Stimulated activated CD4-positive, alpha-beta T cell treated with anti-CD3 and anti-CD28 coated beads, Interleukin-12 subunit alpha, Interleukin-12 subunit beta, amount 100 ng/mL, for 48 hours (primary cell): ENCODE results near the gene SH2B2.

Experiments used
- DNase-seq, 3 donors: peaks; one replicate each; pipeline ENCODE4 v3.0.0-alpha.2; 2020; ENCODE audit warnings: low read depth in 2 of 3, low spot score in 1 of 3

The SH2B2 gene

GRCh38 chr7:102286237-102287110, at the start of gene SH2B2:
TSS of gene SH2B2 (plus strand) at chr7:102286868. CDS start at chr7:102300551, 13,683 bp downstream.
- DNase-seq, result no peak

- DNase-seq, result no peak
Observed at GRCh38 chr7:102239206-102239820, 47.4 kb upstream of the SH2B2 start.

GRCh38 chr7:102241431-102241830, 45.2 kb upstream of the SH2B2 start:
- DNase-seq, result no peak

- DNase-seq, result no peak
Observed at GRCh38 chr7:102244601-102245000, 42.1 kb upstream of the SH2B2 start.

- DNase-seq, result no peak
Observed at GRCh38 chr7:102248081-102248455, 38.6 kb upstream of the SH2B2 start.

- no peak for DNase-seq
Observed at GRCh38 chr7:102248456-102249395, 37.9 kb upstream of the SH2B2 start.

GRCh38 chr7:102251531-102252365, 34.9 kb upstream of the SH2B2 start:
- no peak for DNase-seq

DNA sequence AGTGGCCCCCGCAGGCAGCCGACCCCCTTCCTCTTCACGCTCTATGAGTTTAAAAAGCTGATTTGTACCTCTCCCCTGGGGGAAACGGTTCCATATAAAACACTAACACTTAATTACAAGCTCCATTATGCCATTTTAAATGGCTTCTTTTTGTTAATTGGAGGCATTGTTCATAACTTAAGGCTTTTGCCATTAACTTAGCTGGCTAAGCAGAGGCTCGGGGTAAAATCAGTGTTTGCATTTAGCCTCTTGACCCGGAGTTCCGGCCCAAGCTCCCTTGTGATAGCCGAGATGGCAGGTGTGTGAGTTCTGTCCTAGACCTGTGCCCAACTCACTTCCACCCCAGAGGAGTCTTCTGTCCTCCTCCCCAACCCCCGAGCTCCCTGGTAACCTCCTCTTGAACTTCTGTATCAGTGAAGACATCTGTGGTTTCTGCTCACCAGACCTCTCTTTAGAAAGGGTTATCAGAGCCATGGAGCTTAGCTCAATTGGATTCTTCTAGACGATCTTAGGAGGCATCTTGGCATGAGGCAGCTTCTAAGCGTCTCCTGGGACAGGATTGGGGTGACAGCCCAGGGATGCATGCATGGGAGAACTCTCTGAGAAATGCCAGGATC, 34.2 kb upstream of the SH2B2 start:
- DNase-seq, result no peak

- DNase-seq, result no peak
Observed at GRCh38 chr7:102253066-102253972, 33.3 kb upstream of the SH2B2 start.

DNA sequence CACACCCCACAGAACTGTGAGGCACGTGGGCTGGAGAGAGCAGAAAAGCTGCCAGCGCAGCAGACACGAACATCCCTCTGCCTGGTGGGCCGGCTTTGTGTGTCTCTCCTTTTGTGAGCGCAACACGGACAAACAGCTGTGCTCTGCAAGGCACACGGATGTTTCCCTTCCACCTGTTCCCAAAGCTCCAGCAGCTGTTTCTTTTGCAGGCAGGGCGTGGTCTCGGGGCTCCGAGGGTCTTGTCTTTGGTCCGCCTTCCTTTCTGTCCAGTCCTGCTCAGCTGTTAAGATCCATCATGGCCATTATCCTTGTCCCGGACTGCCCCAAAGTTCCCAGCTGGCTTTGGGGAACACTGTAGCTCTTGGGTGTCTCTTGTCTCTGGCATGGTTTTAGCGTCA, 32.7 kb upstream of the SH2B2 start:
- no peak for DNase-seq

- no peak for DNase-seq
Observed at GRCh38 chr7:102254521-102254920, 32.1 kb upstream of the SH2B2 start.

GRCh38 chr7:102255501-102255900, 31.2 kb upstream of the SH2B2 start:
- no peak for DNase-seq

DNA sequence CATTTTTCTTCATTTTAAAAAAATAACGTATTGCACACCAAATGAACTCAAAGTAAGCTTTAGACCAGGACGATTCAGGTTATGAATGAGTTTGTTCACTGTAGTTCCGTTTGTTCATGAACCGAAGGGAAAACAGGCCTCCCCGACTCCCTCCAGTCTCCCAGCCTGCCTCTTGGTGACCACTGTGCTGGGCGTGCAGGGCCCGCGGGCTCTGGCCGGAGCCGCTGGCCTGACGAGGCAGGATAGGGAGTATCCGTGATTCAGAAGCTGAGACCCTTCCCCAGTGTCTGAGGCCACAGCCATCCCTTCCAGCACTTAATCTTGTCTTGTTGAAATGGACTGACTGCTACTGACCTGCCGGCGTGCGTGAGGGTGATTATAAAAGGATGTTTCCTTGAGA, 30.8 kb upstream of the SH2B2 start:
- no peak for DNase-seq

DNA sequence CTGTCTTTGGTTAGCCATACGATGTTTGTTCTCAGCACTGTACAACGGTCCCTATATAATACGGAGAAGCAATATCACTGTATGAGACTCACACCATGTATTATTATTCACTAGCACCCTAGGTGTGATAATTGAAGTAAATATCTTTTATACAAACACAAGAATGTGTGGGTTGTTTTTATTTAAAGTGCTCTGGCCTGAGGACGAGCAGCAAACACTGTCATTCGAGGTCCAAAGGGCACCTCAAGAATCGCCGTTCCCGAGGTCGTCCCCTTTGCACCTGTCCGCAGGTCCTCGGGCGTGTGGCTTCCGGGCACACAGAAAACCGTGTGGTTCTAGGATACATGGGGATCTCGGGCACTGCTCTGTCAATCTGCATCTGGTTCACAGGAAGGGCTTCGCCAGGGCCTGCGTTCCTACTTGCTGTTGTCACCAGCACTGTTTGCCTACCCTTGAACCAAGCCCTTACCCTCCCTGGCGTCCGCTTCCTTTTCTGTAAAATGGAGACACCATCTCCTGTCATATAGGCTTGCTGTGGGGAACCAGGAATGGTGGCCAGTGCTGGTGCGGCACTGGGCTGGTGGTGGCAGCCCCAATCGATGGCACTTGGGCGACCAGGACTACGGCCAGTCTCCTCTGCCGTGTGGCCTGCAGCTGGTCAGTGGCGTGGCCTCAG, 28.5 kb upstream of the SH2B2 start:
- no peak for DNase-seq

GRCh38 chr7:102258749-102259107, 27.9 kb upstream of the SH2B2 start:
- DNase-seq, result no peak

DNA sequence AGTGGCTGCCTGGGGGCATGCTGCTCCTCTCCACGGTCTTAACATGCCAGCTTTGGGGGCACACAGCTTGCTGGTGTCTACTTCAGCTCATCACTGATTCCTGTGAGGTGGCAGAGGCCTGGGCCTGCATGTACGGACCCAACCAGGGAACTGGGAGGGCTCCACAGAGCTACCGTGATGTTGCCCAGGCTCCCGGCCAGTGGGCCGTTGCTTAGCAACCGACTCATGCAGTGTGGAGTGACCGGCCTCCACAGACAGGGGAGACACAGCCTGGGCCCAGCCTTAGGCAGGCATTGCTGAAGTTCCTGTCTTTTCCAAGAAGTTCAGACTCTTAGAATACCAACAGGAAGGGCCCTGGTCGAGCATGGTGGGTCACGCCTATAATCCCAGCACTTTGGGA, 25.8 kb upstream of the SH2B2 start:
- DNase-seq, result no peak

DNA sequence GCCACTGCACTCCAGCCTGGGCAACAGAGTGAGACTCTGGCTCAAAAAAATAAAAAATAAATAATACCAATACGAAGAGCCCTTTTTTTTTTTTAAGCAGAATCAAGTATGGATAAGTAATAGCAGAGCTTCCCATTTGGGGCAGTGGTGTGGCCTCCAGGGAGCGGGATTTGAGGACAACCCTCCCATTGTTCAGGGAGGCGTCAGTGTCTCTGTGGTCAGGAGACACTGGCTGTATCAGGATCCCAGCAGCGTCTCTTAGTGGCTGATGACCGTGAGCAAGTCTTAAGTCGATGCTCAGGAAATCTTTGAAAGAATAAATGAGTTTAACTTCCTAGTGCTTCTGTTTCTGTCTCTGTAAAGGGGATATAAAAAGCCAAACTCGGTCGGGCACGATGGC, 25.2 kb upstream of the SH2B2 start:
- no peak for DNase-seq

DNA sequence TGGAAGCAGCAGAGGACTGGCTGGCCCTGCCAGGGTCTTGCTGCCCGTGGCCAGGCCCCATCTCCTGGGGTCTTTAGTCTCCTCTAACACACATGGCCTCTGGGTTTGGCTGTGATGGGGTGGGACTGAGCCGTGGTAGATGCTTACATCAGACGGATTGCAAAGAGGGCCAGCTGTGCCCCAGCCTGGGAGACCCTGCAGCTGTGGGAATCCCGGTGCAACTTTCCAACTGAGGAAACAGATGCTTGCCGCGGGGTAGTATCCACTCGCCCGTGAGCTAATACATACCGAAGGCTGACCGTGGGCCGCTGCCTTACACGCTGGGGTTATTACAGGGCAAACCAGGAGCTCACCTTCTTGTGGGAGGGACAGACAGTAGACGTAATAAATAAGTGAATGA, 24.1 kb upstream of the SH2B2 start:
- no peak for DNase-seq

- DNase-seq, result no peak
Observed at GRCh38 chr7:102264367-102264891, 22.2 kb upstream of the SH2B2 start.
